ENCODE data around the gene NELFB.
"Not testable (repeated sequence)": the region's sequence is repeated elsewhere in the genome, so short reads cannot be mapped to it uniquely, and the experiment has no call there.

Gene NELFB

DNA sequence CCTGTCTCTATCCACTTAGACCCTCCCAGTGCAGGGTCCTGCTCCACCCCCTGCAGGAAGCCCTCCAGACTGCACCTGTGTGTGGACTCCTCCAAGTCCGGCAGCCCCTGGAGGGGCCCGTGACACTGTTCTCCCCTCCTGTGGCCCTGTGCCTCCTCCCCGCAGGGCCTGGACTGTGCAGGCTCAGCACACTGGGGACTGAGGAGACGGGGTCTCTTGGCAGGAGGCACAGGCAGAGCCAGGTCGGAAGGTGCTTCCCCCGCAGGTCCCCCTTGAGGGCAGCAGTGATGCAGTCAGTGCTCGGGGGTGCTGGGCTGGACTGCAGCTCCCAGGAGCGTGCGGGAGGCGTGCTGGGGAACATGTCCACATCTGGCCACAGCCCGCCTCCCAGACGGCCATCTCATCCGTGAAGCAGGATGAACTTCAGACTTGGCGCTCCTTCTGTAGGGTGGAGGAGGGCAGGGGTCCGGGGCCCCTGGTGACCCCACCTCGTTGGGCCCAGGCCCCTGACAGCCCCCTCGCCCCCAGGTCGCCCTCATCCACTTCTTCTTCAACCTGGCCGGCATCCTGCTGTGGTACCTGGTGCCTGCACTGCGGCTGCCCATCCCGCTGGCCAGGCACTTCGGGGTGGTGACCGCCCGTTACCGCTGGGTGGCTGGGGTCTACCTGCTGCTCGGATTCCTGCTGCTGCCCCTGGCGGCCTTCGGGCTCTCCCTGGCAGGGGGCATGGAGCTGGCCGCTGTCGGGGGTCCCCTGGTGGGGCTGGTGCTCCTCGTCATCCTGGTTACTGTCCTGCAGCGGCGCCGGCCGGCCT lies 19.5 kb upstream of the NELFB start:
- no peak for DNase-seq

- DNase-seq = peak; percentile 92
Observed at GRCh38 chr9:137236238-137236935, 18.7 kb upstream of the NELFB start.

- DNase-seq = no peak
Observed at GRCh38 chr9:137236936-137237421, 18.1 kb upstream of the NELFB start.

DNA sequence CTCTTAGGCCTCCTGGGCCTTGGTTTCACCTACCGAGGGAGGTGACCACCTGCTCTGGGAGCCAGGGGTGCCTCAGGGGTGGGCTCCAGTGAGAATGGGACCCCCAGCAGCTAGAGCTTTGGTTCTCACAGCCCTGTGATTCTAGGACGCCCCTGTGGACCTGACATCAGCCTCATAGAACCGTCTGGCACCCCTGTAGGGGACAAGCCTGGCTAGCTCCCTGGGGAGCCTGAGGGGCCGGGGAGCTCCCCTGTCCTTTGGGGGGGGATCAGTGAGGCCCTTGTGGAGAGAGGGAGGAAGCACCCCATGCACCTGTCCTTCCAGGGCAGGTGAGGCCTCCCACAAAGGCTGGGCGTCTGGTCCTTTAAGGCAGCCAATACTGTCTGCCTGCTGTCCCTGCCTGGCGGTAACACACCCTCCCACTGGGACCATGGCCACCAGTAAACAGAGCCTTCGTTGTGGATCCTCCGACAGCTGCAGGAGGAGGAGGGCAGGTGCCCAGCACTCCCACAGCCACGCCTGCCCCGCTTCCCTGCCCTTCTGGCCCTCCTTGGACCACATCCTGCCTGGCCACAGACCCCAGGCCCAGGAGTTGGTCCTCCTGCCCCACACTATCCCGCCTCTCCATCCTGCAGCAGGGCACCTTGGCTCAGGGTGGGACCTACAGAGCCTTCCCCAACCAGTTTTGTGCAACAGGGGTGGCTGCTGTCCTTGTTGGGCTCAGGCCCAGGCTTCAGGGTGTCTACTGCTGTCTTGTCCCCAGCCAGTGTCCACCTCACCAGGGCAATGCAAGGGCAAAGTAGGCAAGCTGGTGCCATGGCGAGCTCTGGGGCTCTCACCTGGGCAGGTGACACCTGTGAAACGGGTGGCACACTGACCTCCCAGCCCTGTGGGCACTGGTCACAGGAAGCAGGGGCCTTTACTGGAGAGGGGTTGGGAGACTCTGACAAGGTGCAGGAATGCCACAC lies 17.1 kb upstream of the NELFB start:
- DNase-seq = no peak

DNA sequence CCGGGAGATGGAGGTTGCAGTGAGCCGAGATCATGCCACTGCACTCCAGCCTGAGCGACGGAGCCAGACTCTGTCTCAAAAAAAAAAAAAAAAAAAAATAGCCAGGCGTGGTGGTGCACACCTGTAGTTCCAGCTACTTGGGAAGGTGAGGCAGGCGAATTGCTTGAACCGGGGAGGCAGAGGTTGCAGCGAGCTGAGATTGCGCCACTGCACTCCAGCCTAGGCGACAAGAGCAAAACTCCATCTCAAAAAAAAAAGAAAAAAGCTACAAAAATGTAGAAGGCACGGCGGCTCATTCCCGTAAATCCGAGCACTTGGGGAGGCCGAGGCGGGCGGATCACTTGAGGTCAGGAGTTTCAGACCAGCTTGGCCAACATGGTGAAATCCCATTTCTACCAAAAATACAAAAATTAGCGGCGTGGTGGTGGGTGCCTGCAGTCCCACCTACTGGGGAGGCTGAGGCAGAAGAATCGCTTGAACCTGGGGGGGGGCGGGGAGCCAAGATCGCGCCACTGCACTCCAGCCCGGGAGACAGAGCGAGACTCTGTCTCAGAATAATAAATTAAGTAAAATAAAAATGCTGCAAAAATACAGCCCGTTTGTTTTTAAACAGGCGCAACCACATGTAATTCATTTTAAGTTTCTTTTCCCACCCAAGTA lies 15.5 kb upstream of the NELFB start:
- DNase-seq = not testable (repeated sequence)

GRCh38 chr9:137240318-137240840 lies 14.7 kb upstream of the NELFB start:
- peak; percentile 75 for DNase-seq

- DNase-seq = peak; percentile 97
Observed at GRCh38 chr9:137240841-137241489, 14.2 kb upstream of the NELFB start, which contains the start of gene TUBB4B. Gene TUBB4B, plus strand, starts transcription at chr9:137241287. Its CDS starts 74 bp downstream, at chr9:137241361.

DNA sequence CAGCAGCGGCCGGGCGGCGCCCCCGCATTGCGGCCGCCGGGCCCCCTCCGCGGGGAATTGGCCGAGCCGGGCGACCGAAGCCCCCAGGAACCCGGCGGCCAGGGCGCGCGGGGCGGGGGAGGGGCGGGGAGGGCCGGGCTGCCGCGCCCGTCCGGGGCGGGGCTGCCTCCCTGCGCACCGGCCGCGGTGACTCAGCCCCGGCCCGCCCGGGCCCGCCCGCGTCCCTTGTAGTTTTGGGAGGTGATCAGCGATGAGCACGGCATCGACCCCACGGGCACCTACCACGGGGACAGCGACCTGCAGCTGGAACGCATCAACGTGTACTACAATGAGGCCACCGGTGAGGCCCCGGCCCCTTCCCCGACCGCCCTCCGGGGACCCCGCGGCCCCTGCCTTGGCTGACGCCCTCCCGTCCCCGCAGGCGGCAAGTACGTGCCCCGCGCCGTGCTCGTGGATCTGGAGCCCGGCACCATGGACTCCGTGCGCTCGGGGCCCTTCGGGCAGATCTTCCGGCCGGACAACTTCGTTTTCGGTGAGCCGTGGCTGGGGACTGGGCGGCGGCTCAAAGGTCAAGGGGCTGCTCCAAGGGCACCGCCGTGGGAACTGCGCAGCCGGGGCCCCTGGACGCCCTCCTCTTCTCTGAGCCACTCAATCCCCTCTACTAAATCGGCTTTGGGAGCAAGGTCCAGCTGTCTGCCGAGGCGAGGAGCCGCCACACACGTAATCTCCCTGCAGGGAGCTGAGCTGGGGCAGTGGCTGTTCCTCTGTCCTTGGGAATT lies 13.4 kb upstream of the NELFB start:
- peak; percentile 75 for DNase-seq

- no peak for DNase-seq
Observed at GRCh38 chr9:137242269-137243203, 12.6 kb upstream of the NELFB start.

- DNase-seq = not testable (repeated sequence)
Observed at GRCh38 chr9:137243266-137243625, 11.9 kb upstream of the NELFB start.

GRCh38 chr9:137243626-137244485 lies 11.3 kb upstream of the NELFB start:
- no peak for DNase-seq

GRCh38 chr9:137244486-137245449 lies 10.4 kb upstream of the NELFB start:
- DNase-seq = no peak

GRCh38 chr9:137245450-137246421 lies 9.4 kb upstream of the NELFB start:
- DNase-seq = no peak

GRCh38 chr9:137247135-137247915 lies 7.8 kb upstream of the NELFB start:
- no peak for DNase-seq

GRCh38 chr9:137247916-137248175 lies 7.3 kb upstream of the NELFB start:
- no peak for DNase-seq
